Endothelial cell (in vitro differentiated cells): ENCODE data around the gene C1orf105. TPM values are rescaled to one million over a fixed set of nuclear protein-coding genes. Genes with fewer than 3 reads are reported as not detected.

Source experiments
- DNase-seq: peaks from one replicate; pipeline ENCODE4 v3.0.0; 2021; ENCODE audit warnings: low spot score
- H3K27ac Mint-ChIP-seq: one replicate; pipeline ENCODE4 v1.8.0; 2021; ENCODE audit warnings: mixed read lengths, inconsistent platforms; ENCODE audit not compliant: unreplicated experiment
- H3K27me3 Mint-ChIP-seq: one replicate; pipeline ENCODE4 v1.8.0; 2021; ENCODE audit warnings: mild to moderate bottlenecking, moderate library complexity, mixed read lengths, inconsistent platforms; ENCODE audit not compliant: unreplicated experiment
- H3K36me3 Mint-ChIP-seq: one replicate; pipeline ENCODE4 v1.8.0; 2021; ENCODE audit warnings: mild to moderate bottlenecking, low read depth, mixed read lengths, inconsistent platforms; ENCODE audit not compliant: unreplicated experiment
- H3K4me1 Mint-ChIP-seq: one replicate; pipeline ENCODE4 v1.8.0; 2021; ENCODE audit warnings: mild to moderate bottlenecking, mixed read lengths, inconsistent platforms; ENCODE audit not compliant: unreplicated experiment
- H3K4me3 Mint-ChIP-seq: one replicate; pipeline ENCODE4 v1.8.0; 2021; ENCODE audit warnings: mild to moderate bottlenecking, mixed read lengths, inconsistent platforms; ENCODE audit not compliant: unreplicated experiment
- H3K9me3 Mint-ChIP-seq: one replicate; pipeline ENCODE4 v1.8.0; 2021; ENCODE audit warnings: mixed read lengths, inconsistent platforms; ENCODE audit not compliant: unreplicated experiment
- total RNA-seq: library from RNA; stranded (reverse); fragmentation: NEBNext Ultra II Directional; extraction: Animal tissue kit (Norgen Biotek cat#: 25700); gene quantifications from one replicate; pipeline ENCODE4 v1.2.1, GENCODE V29; 2021; ENCODE audit not compliant: unreplicated experiment
- TF ChIP-seq, protein P1 (sequence below): fragments of 200-600 bp; sonication (generic); IDR thresholded peaks from one replicate; pipeline ENCODE4 v1.5.0; 2021; ENCODE audit warnings: antibody characterized with exemption; ENCODE audit not compliant: unreplicated experiment

Gene C1orf105
- total RNA-seq, 1 donor from 2014 or later: 0.85 TPM

DNA sequence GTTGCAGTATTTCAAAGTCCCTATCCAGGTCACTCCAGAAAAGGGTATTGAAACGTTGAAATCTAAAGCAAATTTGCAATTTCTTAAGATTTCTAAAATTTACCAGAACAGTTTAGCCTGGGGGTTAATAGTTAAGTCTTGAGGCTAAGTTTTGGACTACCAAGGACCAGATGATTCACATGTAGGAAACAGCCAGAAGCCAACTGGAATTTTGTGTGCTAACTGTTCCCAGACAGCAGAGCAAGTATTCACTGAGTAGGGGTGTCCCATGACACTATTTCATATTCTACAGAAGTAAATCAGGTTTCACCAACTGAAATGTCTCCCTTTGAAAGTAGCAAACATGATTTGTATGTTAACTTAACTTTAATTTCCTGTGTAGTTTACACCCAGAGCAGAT, 11.5 kb upstream of the C1orf105 start:
- TF ChIP-seq, protein P1, sequence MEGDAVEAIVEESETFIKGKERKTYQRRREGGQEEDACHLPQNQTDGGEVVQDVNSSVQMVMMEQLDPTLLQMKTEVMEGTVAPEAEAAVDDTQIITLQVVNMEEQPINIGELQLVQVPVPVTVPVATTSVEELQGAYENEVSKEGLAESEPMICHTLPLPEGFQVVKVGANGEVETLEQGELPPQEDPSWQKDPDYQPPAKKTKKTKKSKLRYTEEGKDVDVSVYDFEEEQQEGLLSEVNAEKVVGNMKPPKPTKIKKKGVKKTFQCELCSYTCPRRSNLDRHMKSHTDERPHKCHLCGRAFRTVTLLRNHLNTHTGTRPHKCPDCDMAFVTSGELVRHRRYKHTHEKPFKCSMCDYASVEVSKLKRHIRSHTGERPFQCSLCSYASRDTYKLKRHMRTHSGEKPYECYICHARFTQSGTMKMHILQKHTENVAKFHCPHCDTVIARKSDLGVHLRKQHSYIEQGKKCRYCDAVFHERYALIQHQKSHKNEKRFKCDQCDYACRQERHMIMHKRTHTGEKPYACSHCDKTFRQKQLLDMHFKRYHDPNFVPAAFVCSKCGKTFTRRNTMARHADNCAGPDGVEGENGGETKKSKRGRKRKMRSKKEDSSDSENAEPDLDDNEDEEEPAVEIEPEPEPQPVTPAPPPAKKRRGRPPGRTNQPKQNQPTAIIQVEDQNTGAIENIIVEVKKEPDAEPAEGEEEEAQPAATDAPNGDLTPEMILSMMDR: no peak
- Mint-ChIP-seq H3K9me3 (no peaks in the 10 kb centered on the region), H3K4me1 (no peaks in the 10 kb centered on the region), H3K27me3 (no peaks in the 10 kb centered on the region), H3K36me3 (no peaks in the 10 kb centered on the region), H3K4me3 (no peak overlapping the region), H3K27ac (no peak overlapping the region)
- no peak for DNase-seq

DNA sequence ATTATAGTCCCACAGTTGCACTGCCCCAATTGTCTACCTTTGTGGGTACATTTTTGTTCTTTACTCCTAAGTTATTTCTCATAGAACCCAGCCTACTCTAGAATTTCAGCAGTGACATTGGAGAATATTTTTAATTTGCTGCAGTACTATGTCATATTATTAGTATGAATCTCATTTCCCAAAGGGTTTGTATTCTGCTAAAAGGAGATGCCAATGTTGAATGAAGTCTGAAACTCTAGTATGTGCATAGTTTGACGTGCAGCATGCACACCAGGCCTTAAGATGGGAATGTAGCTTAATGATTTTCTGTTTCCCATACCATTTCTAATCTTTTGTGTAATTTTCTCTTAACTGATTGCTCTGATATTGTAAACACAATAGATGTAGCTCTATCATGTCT, 10.5 kb upstream of the C1orf105 start:
- Mint-ChIP-seq H3K9me3 (no peaks in the 10 kb centered on the region), H3K4me3 (no peak overlapping the region), H3K27ac (no peak overlapping the region), H3K36me3 (no peaks in the 10 kb centered on the region), H3K4me1 (no peaks in the 10 kb centered on the region), H3K27me3 (no peaks in the 10 kb centered on the region)
- TF ChIP-seq, protein P1: no peak
- no peak for DNase-seq

DNA sequence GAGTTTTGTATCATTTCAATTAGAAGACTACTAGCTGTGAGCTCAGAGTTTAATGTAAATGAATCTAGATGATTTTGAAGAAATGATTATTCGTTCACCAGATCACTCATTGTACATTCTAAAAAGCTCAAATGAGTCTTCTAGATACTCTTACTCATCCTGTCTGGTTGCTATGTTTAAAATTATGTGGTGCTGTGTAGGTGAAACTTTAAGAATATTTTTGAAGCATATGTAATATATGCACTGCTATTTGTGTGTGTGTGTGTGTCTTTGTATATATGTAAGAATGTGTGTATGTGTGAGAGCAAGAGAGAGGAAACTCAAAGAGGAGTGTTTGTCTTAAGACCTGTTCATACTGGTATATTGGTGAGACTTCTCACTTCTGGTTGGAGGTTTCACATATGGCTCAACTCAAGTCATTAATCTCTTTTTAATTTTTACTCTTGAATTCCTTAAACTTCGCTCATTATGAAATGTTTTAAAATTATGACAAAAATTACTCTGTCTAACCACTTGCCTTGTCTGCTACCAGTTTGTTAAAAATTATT, 8.6 kb upstream of the C1orf105 start:
- Mint-ChIP-seq H3K4me1 (no peaks in the 10 kb centered on the region), H3K4me3 (no peak overlapping the region), H3K9me3 (no peaks in the 10 kb centered on the region), H3K27ac (no peak overlapping the region), H3K36me3 (no peaks in the 10 kb centered on the region), H3K27me3 (no peaks in the 10 kb centered on the region)
- DNase-seq: no peak
- TF ChIP-seq, protein P1: no peak

DNA sequence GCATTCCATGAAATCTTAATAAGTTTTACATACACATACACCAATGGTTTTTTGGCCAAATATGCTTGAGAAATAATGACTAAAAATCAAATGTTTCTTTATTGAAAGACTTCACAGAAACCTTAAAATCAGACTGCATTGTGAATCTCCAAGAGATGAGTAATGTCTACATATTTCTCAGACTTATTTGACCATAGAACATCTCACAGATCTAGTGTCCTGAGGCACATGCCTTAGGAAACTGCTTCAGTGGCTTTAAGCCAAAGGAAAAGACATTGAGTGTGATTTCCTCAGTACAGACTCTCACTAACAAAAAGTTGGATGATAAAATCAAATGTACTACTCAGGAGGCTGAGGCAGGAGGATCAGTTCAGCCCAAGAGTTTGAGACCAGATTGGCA, 6.2 kb upstream of the C1orf105 start:
- DNase-seq: no peak
- Mint-ChIP-seq H3K27ac (no peak overlapping the region), H3K4me3 (no peak overlapping the region)

DNA sequence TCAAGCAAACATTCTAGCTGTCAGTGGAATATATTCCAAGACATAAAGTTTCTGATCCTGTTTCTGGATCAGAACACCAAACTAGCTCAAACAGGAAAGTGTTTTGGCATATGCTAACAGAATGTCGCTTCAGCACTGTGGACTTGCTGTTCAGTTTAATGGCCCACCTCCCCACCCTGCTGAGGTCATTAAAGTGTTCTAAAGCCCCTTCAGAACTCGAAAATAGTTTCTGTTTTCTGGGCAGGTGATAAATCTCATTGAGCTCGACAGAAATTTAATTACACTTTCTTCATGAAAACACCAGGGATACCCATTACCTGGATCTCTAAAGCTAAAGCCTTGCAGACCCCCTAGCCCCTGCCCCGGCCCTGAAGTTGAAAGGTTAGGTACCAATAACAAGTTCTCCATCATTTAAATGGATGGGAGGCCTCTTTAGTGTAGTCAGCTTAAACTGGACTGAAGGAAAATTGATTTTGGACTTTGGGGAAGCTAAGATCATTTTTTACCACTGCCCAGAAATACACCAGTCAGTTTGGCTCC, 3.9 kb upstream of the C1orf105 start:
- TF ChIP-seq, protein P1: no peak
- Mint-ChIP-seq H3K27ac (no peak overlapping the region), H3K27me3 (no peaks in the 10 kb centered on the region), H3K4me1 (peaks cover 7% of the 10 kb centered on the region), H3K4me3 (no peak overlapping the region), H3K9me3 (no peaks in the 10 kb centered on the region), H3K36me3 (no peaks in the 10 kb centered on the region)
- DNase-seq: no peak

More for the DNA sequence above, 6.2 kb upstream of the C1orf105 start:
- H3K9me3 Mint-ChIP-seq: no peaks in the 10 kb centered on the region
- H3K36me3 Mint-ChIP-seq: no peaks in the 10 kb centered on the region
- H3K27me3 Mint-ChIP-seq: no peaks in the 10 kb centered on the region
- peaks cover 3% of the 10 kb centered on the region for H3K4me1 Mint-ChIP-seq
- TF ChIP-seq, protein P1: no peak
